Thyroid gland (tissue), 4 donors: ENCODE results near the gene DAPK1.

ENCODE experiments used
- CTCF ChIP-seq, 6 experiments: fragments of 200-600 bp in 3 of 6; fragments of 450-650 bp in 3 of 6; sonication (generic) in 3 of 6; IDR thresholded peaks; one replicate each; pipeline ENCODE4 v1.5.1; 2016 to 2019; ENCODE audit warnings: antibody characterized with exemption in 6 of 6, mild to moderate bottlenecking in 2 of 6, inconsistent platforms in 1 of 6, moderate library complexity in 1 of 6
- POLR2A ChIP-seq, 2 donors: fragments of 450-650 bp; IDR thresholded peaks; one replicate each; pipeline ENCODE4 v1.6.1; 2017; ENCODE audit warnings: antibody characterized with exemption in 2 of 2, mild to moderate bottlenecking in 2 of 2, moderate library complexity in 1 of 2

DNA sequence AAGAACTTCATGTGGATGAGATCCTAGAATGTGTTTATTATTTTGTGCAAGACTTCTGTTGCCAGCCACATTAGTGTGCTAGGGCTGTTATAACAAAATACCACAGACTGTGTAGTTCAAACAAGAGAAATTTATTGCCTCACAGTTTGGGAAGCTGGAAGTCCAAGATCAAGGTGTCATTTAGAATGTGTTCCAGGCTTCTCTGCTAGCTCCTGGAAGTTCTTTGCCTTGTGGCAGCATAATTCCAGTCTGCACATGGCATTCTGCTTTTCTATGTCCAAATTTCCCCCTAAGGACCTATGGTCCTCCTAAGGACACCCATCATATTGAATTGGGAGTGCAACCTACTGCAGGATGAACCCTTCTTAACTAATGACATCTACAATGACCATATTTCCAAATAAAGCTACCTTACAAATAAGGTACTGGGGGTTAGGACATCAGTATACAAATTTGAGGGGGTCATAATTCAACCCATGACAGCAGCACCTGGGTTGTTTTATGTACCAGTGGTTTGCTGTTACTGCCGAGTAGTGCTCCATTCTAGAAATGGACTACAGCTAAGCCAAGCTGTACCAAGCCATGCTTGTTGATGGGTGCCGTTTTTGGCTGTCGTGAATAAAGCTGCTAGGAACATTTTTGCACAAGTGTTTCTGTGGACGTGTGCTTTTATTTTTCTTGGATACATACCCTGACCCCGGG lies 52.7 kb downstream of the DAPK1 start:
- TF ChIP-seq CTCF (IDR thresholded peaks at IDR 0.05), result no peak
- no peak for TF ChIP-seq POLR2A (IDR thresholded peaks at IDR 0.05)
